Measurements from ENCODE around the gene PHETA1.
A peak's percentile ranks its signal among the peaks of the same experiment; 100 is the strongest.

PHETA1 gene

GRCh38 chr12:111368788-111369495, at the start of gene PHETA1:
Gene PHETA1 (minus strand): TSS chr12:111369095. CDS start chr12:111363427, 5,668 bp downstream.
- peak; percentile 85 to 99 (median 92) for DNase-seq
- intact Hi-C loops (cut with DNase I), result no loop called here

GRCh38 chr12:111418594-111418880, 49.6 kb upstream of the PHETA1 start:
- no peak for DNase-seq
- intact Hi-C loops (cut with DNase I), result no loop called here

GRCh38 chr12:111417784-111418593, 49.1 kb upstream of the PHETA1 start:
- DNase-seq, result no peak

GRCh38 chr12:111417290-111417689, 48.4 kb upstream of the PHETA1 start:
- intact Hi-C loops (cut with DNase I), result no loop called here
- no peak for DNase-seq

More at GRCh38 chr12:111417784-111418593, 49.1 kb upstream of the PHETA1 start:
- intact Hi-C loops (cut with DNase I), result no loop called here

GRCh38 chr12:111414711-111415252, 45.9 kb upstream of the PHETA1 start:
- DNase-seq, result no peak
- intact Hi-C loops (cut with DNase I), result no loop called here

GRCh38 chr12:111413442-111414086, 44.7 kb upstream of the PHETA1 start:
- intact Hi-C loops (cut with DNase I), result no loop called here
- no peak for DNase-seq

- intact Hi-C loops (cut with DNase I), result no loop called here
- DNase-seq, result no peak
Observed at GRCh38 chr12:111412830-111413441, 44.0 kb upstream of the PHETA1 start.

- peak in 3 of 10 donors; percentile 48 to 75 (median 64) for DNase-seq
Observed at GRCh38 chr12:111412007-111412829, 43.3 kb upstream of the PHETA1 start.

GRCh38 chr12:111411185-111411764, 42.4 kb upstream of the PHETA1 start:
- no peak for DNase-seq
- intact Hi-C loops (cut with DNase I), result no loop called here

More at GRCh38 chr12:111412007-111412829, 43.3 kb upstream of the PHETA1 start:
- intact Hi-C loops (cut with DNase I), result no loop called here

GRCh38 chr12:111410431-111411184, 41.7 kb upstream of the PHETA1 start:
- intact Hi-C loops (cut with DNase I), result no loop called here

GRCh38 chr12:111409780-111410430, 41.0 kb upstream of the PHETA1 start:
- intact Hi-C loops (cut with DNase I), result no loop called here

More at GRCh38 chr12:111410431-111411184, 41.7 kb upstream of the PHETA1 start:
- DNase-seq, result no peak

GRCh38 chr12:111409403-111409779, 40.5 kb upstream of the PHETA1 start:
- peak in 1 of 10 donors; percentile 84 for DNase-seq

More at GRCh38 chr12:111409780-111410430, 41.0 kb upstream of the PHETA1 start:
- peak in 1 of 10 donors; percentile 87 for DNase-seq

GRCh38 chr12:111408686-111409402, 39.9 kb upstream of the PHETA1 start:
- DNase-seq, result no peak
- intact Hi-C loops (cut with DNase I), result no loop called here

More at GRCh38 chr12:111409403-111409779, 40.5 kb upstream of the PHETA1 start:
- intact Hi-C loops (cut with DNase I), result no loop called here

- intact Hi-C loops (cut with DNase I), result no loop called here
- DNase-seq, result no peak
Observed at GRCh38 chr12:111408116-111408440, 39.2 kb upstream of the PHETA1 start.

GRCh38 chr12:111407377-111408115, 38.7 kb upstream of the PHETA1 start:
- DNase-seq, result no peak
- intact Hi-C loops (cut with DNase I), result loop anchor here (2.0 kb wide), 1 partner anchor 43 kb away; no protein-coding TSS in a partner anchor

- no peak for DNase-seq
- intact Hi-C loops (cut with DNase I), result loop anchor here (2.0 kb wide), 1 partner anchor 44 kb away; no protein-coding TSS in a partner anchor
Observed at GRCh38 chr12:111406474-111407376, 37.8 kb upstream of the PHETA1 start.
